Choroid plexus epithelial cell (primary cell): ENCODE results near the gene TACR1.

Source experiments
- DNase-seq: peaks from one replicate; pipeline ENCODE4 v3.0.0-alpha.2; 2010; ENCODE audit warnings: low read depth
- H3K4me3 ChIP-seq: 2 replicates; pipeline ENCODE4 v1.5.1; 2011; ENCODE audit warnings: low read depth, mild to moderate bottlenecking, control low read depth, low read length, moderate library complexity
- CTCF ChIP-seq: conservative IDR thresholded peaks from 2 replicates; pipeline ENCODE4 v1.5.1; 2011; ENCODE audit warnings: low read depth, mild to moderate bottlenecking, control low read depth, inconsistent platforms, low read length, moderate library complexity

TACR1 gene

GRCh38 chr2:75027886-75028285, 171.4 kb downstream of the TACR1 start:
- DNase-seq, result no peak
- H3K4me3 ChIP-seq, result no peak overlapping the region
- no peak for TF ChIP-seq CTCF

- peak; percentile 29 for DNase-seq
- H3K4me3 ChIP-seq, result no peak overlapping the region
- no peak for TF ChIP-seq CTCF
Observed at GRCh38 chr2:75025633-75026380, 173.5 kb downstream of the TACR1 start.

GRCh38 chr2:75025216-75025615, 174.1 kb downstream of the TACR1 start:
- no peak overlapping the region for H3K4me3 ChIP-seq
- DNase-seq, result no peak
- TF ChIP-seq CTCF, result no peak

GRCh38 chr2:75023666-75024455, 175.5 kb downstream of the TACR1 start:
- no peak overlapping the region for H3K4me3 ChIP-seq
- no peak for TF ChIP-seq CTCF
- DNase-seq, result no peak

- peak; percentile 57 for DNase-seq
- no peak for TF ChIP-seq CTCF
Observed at GRCh38 chr2:75022516-75022915, 176.8 kb downstream of the TACR1 start.

GRCh38 chr2:75021672-75022071, 177.6 kb downstream of the TACR1 start:
- no peak overlapping the region for H3K4me3 ChIP-seq
- DNase-seq, result peak; percentile 74
- TF ChIP-seq CTCF, result no peak

More at GRCh38 chr2:75022516-75022915, 176.8 kb downstream of the TACR1 start:
- no peak overlapping the region for H3K4me3 ChIP-seq
